ENCODE data around the gene C10orf62.
"Not testable (repeated sequence)": the region's sequence is repeated elsewhere in the genome, so short reads cannot be mapped to it uniquely, and the experiment has no call there.

DNA sequence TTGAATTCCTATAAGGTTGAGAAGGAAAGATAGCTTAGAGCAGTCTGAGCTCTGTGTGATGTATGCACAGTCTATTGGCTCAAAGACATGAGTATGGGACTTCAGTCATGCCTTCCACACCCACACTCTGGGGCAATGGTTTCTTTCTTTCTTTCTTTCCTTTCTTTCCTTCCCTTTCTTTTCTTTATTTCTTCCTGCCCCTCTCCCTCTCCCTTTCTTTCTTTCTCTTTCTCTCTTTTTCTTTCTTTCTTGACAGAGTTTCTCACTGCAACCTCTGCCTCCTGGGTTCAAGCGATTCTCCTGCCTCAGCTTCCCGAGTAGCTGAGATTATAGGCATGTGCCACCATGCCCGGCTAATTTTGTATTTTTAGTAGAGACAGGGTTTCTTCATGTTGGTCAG lies 49.6 kb downstream of the C10orf62 start:
- TF ChIP-seq, protein P1, sequence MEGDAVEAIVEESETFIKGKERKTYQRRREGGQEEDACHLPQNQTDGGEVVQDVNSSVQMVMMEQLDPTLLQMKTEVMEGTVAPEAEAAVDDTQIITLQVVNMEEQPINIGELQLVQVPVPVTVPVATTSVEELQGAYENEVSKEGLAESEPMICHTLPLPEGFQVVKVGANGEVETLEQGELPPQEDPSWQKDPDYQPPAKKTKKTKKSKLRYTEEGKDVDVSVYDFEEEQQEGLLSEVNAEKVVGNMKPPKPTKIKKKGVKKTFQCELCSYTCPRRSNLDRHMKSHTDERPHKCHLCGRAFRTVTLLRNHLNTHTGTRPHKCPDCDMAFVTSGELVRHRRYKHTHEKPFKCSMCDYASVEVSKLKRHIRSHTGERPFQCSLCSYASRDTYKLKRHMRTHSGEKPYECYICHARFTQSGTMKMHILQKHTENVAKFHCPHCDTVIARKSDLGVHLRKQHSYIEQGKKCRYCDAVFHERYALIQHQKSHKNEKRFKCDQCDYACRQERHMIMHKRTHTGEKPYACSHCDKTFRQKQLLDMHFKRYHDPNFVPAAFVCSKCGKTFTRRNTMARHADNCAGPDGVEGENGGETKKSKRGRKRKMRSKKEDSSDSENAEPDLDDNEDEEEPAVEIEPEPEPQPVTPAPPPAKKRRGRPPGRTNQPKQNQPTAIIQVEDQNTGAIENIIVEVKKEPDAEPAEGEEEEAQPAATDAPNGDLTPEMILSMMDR (IDR thresholded peaks at IDR 0.05; ENCODE audit: insufficient read depth, low read length) = not testable (repeated sequence)
- not testable (repeated sequence) for TF ChIP-seq POLR2AphosphoS5 (IDR thresholded peaks at IDR 0.05; ENCODE audit: low read depth)
